HepG2 (cell line): ENCODE measurements around the gene ATP7B. TPM values are rescaled to one million over a fixed set of nuclear protein-coding genes. Genes with fewer than 3 reads are reported as not detected.

Experiments
- ATAC-seq: fragments of 200-7000 bp; cut with Tn5 transposase; 3 replicates; pipeline ENCODE4 v1.9.1; 2020; ENCODE audit warnings: mild to moderate bottlenecking, moderate library complexity
- BruUV-seq: library from RNA; stranded (reverse); fragments of 400-500 nt; replicated peaks from 2 replicates; lab custom pipeline; 2021; lab: Mats Ljungman, UMichigan
- CTCF ChIA-PET: fragments of 300-600 bp; formaldehyde crosslinking; extraction: SDS; loops from one replicate; lab custom pipeline; 2021; ENCODE audit warnings: low total read pairs, inconsistent platforms, low intra/inter-chr PET ratio; lab: Yijun Ruan, JAX
- POLR2A ChIA-PET: fragments of 350-600 bp; sonication (Branson Sonifier 250); formaldehyde crosslinking; loops from one replicate; lab custom pipeline; 2020; ENCODE audit warnings: antibody characterized with exemption, inconsistent platforms; lab: Yijun Ruan, JAX
- DNase-seq: peaks from one replicate; pipeline ENCODE4 v3.0.0-alpha.2; 2015; ENCODE audit warnings: low spot score
- FAIRE-seq: peaks from 3 replicates; lab custom pipeline; 2011; peaks lifted over from hg19 to GRCh38; lab: Jason Lieb, UNC
- H2AFZ ChIP-seq: one replicate; pipeline ENCODE4 v1.6.1; 2011; ENCODE audit warnings: low read length, inconsistent platforms
- H3K27ac ChIP-seq: fragments of 300-600 bp; 3 replicates; pipeline ENCODE4 v1.8.0; 2011; ENCODE audit warnings: mixed run types, mild to moderate bottlenecking, mixed read lengths, low read length, inconsistent platforms; ENCODE audit not compliant: insufficient read depth; ENCODE audit errors: extremely low read length
- H3K27me3 ChIP-seq, 2 experiments: fragments of 200-600 bp in 1 of 2; 2 replicates in 1 of 2; 3 replicates in 1 of 2; pipeline versions ENCODE4 v1.6.0 to v1.8.0; 2011; ENCODE audit warnings: low read length in 2 of 2, mild to moderate bottlenecking in 2 of 2, moderate library complexity in 2 of 2, inconsistent platforms in 1 of 2; ENCODE audit not compliant: insufficient read depth in 2 of 2, control insufficient read depth in 1 of 2
- H3K36me3 ChIP-seq, 2 experiments: fragments of 200-600 bp in 1 of 2; replicated peaks in 1 of 2; 2 replicates in 1 of 2; 3 replicates in 1 of 2; pipeline versions ENCODE4 v1.5.1 to v1.8.0; 2011; ENCODE audit warnings: low read length in 2 of 2, inconsistent platforms in 1 of 2; ENCODE audit not compliant: insufficient read depth in 2 of 2, control insufficient read depth in 1 of 2
- H3K4me1 ChIP-seq: 2 replicates; pipeline ENCODE4 v1.5.1; 2012; ENCODE audit warnings: low read length, inconsistent platforms; ENCODE audit not compliant: insufficient read depth
- H3K4me2 ChIP-seq: 2 replicates; pipeline ENCODE4 v1.6.0; 2011; ENCODE audit warnings: low read depth, low read length, inconsistent platforms
- H3K4me3 ChIP-seq, 3 experiments: fragments of 200-600 bp in 1 of 3; sonication (generic), shearing (Covaris generic) in 1 of 3; replicated peaks in 1 of 3; 2 replicates each; pipeline ENCODE4 v1.5.1; 2011 to 2016; ENCODE audit warnings: low read length in 3 of 3, inconsistent platforms in 2 of 3, low read depth in 2 of 3, mild to moderate bottlenecking in 2 of 3, control low read depth in 1 of 3, mixed read lengths in 1 of 3; ENCODE audit not compliant: insufficient read depth in 1 of 3
- H3K79me2 ChIP-seq: one replicate; pipeline ENCODE4 v1.6.1; 2011; ENCODE audit warnings: low read length, inconsistent platforms; ENCODE audit not compliant: insufficient read depth
- H3K9ac ChIP-seq: 2 replicates; pipeline ENCODE4 v1.6.0; 2011; ENCODE audit warnings: mild to moderate bottlenecking, low read depth, low read length, inconsistent platforms; ENCODE audit not compliant: insufficient read depth
- H3K9me3 ChIP-seq: 2 replicates; pipeline ENCODE4 v1.5.1; 2012; ENCODE audit warnings: mild to moderate bottlenecking, low read length
- H4K20me1 ChIP-seq: 2 replicates; pipeline ENCODE4 v1.6.0; 2011; ENCODE audit warnings: inconsistent platforms, mild to moderate bottlenecking, low read length, moderate library complexity; ENCODE audit not compliant: insufficient read depth
- RBAK ChIP-seq: sonication (generic); formaldehyde crosslinking; IDR thresholded peaks from 2 replicates; pipeline ENCODE4 v1.5.1; 2020; ENCODE audit warnings: mild to moderate bottlenecking, missing genetic modification reagents
- SMAD1 ChIP-seq: sonication (generic); formaldehyde crosslinking; IDR thresholded peaks from 2 replicates; pipeline ENCODE4 v1.4.0; 2020; ENCODE audit warnings: missing genetic modification reagents, low read depth, mild to moderate bottlenecking, borderline replicate concordance
- SMARCE1 ChIP-seq: fragments of 450-650 bp; IDR thresholded peaks from 2 replicates; pipeline ENCODE4 v1.6.1; 2017; ENCODE audit warnings: borderline replicate concordance
- SYNCRIP ChIP-seq: fragments of 200-400 bp; formaldehyde crosslinking; IDR thresholded peaks from 2 replicates; pipeline ENCODE4 v1.6.1; 2018; ENCODE audit warnings: mild to moderate bottlenecking, low read depth, low read length; ENCODE audit not compliant: insufficient read depth
- ZNF547 ChIP-seq: sonication (generic); formaldehyde crosslinking; IDR thresholded peaks from 2 replicates; pipeline ENCODE4 v1.5.1; 2020; ENCODE audit warnings: mild to moderate bottlenecking, missing genetic modification reagents
- WGBS: methylation state at CpG from one replicate; pipeline ENCODE4 v1.1.6; 2017; ENCODE audit warnings: low lambda C conversion rate; 5-methylcytosine and 5-hydroxymethylcytosine counted together
- in situ Hi-C: cut with HindIII; loops from 2 replicates; pipeline ENCODE4 v1.10.0; 2017; ENCODE audit warnings: low pct_unique_long_range_greater_than_20kb; ENCODE audit not compliant: extremely low pct_ligation_motif_present
- intact Hi-C: fragments of 100-400 bp; cut with micrococcal nuclease; formaldehyde crosslinking; loops from one replicate; pipeline ENCODE4 v1.10.0; 2022; ENCODE audit not compliant: unreplicated experiment
- polyA plus RNA-seq, 8 experiments: library from polyadenylated mRNA; depleted of rRNA in 3 of 8; stranded (reverse) in 7 of 8; unstranded in 1 of 8; fragments of >200 nt; fragmentation: Illumina TruSeq in 4 of 8; extraction: Trizol in 4 of 8; gene quantifications; 2 replicates each; pipeline versions ENCODE4 v1.2.1 to v1.2.3, GENCODE V29; 2011 to 2016; ENCODE audit warnings: low read depth in 4 of 8, missing spikeins in 1 of 8, mixed read lengths in 1 of 8; ENCODE audit not compliant: insufficient read depth in 1 of 8
- total RNA-seq, 5 experiments: library from RNA; depleted of rRNA; stranded (reverse); fragments of >200 nt; fragmentation: Illumina TruSeq; extraction: Trizol; gene quantifications; 2 replicates each; pipeline ENCODE4 v1.2.3, GENCODE V29; 2016; ENCODE audit warnings: low read depth in 1 of 5
- TF ChIP-seq, protein P1 (sequence below): sonication (generic); formaldehyde crosslinking; IDR thresholded peaks from 2 replicates; pipeline ENCODE4 v1.4.0; 2020; ENCODE audit warnings: missing genetic modification reagents, mild to moderate bottlenecking, borderline replicate concordance
- TF ChIP-seq, protein P2 (sequence below): sonication (generic); formaldehyde crosslinking; IDR thresholded peaks from 2 replicates; pipeline ENCODE4 v1.4.0; 2020; ENCODE audit warnings: mild to moderate bottlenecking, missing genetic modification reagents, borderline replicate concordance
- TF ChIP-seq, protein P3 (sequence below): sonication (generic); formaldehyde crosslinking; IDR thresholded peaks from 2 replicates; pipeline ENCODE4; 2020; ENCODE audit warnings: missing genetic modification reagents, mild to moderate bottlenecking, borderline replicate concordance
- TF ChIP-seq, protein P4 (sequence below): fragments of 450-650 bp; IDR thresholded peaks from 2 replicates; pipeline ENCODE4 v1.6.1; 2017; ENCODE audit warnings: mild to moderate bottlenecking

The ATP7B gene
- total and polyA plus RNA-seq, 2 of the 13 experiments (the other 11 are each of a cell fraction or from before 2014, with no cell fraction given) = 31.8 to 57.4 TPM

DNA sequence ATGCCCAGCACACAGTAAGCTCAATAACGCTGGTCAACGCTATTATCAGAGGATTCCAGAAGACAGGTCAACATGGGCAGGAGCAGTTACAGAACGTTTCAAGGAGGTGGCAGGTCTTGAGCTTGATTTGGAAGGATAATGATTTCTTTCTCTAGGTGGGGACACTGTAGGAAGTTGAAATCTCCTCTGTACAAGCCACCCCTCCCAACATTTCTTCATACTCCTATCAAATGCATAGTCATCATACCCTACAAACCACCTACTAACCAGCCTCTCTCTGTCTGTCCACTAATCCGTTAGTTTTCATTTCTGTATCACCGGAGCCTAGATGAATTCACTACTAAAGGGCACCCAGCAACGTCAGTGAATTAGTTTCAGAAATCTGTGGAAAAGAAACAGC lies 1.3 kb downstream of the ATP7B start:
- no peak for FAIRE-seq
- no peaks in the 10 kb centered on the region for H3K9me3 ChIP-seq
- ChIA-PET POLR2A (interaction anchor here (1.0 kb wide), 1 partner anchor 112 kb away, joined by 3 read pairs; no protein-coding TSS in a partner anchor), CTCF (no interaction called here)
- H3K4me3 ChIP-seq = peak overlapping the region; percentile 93 to 98 (median 98)
- no peak for ATAC-seq
- H4K20me1 ChIP-seq = peaks cover 28% of the 10 kb centered on the region
- no peak for DNase-seq
- H3K9ac ChIP-seq = peak overlapping the region; percentile 99
- H3K79me2 ChIP-seq = peaks cover 95% of the 10 kb centered on the region
- BruUV-seq = no TSS peak
- intact Hi-C loops (loop anchor here (5.0 kb wide), 1 partner anchor 182 kb away; no protein-coding TSS in a partner anchor), in situ Hi-C loops (loop anchor here (5.0 to 25.0 kb wide), 2 partner anchors 117 to 452 kb away; partner anchors contain the start of genes CKAP2, NEK5 and VPS36)
- peak overlapping the region; percentile 82 for H3K4me2 ChIP-seq
- WGBS = 3% methylated on average over 6 of the region's 6 CpGs
- no peak for TF ChIP-seq SMARCE1
- TF ChIP-seq ZNF547 = no peak
- TF ChIP-seq, protein P1, sequence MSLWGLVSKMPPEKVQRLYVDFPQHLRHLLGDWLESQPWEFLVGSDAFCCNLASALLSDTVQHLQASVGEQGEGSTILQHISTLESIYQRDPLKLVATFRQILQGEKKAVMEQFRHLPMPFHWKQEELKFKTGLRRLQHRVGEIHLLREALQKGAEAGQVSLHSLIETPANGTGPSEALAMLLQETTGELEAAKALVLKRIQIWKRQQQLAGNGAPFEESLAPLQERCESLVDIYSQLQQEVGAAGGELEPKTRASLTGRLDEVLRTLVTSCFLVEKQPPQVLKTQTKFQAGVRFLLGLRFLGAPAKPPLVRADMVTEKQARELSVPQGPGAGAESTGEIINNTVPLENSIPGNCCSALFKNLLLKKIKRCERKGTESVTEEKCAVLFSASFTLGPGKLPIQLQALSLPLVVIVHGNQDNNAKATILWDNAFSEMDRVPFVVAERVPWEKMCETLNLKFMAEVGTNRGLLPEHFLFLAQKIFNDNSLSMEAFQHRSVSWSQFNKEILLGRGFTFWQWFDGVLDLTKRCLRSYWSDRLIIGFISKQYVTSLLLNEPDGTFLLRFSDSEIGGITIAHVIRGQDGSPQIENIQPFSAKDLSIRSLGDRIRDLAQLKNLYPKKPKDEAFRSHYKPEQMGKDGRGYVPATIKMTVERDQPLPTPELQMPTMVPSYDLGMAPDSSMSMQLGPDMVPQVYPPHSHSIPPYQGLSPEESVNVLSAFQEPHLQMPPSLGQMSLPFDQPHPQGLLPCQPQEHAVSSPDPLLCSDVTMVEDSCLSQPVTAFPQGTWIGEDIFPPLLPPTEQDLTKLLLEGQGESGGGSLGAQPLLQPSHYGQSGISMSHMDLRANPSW = no peak
- TF ChIP-seq, protein P2, sequence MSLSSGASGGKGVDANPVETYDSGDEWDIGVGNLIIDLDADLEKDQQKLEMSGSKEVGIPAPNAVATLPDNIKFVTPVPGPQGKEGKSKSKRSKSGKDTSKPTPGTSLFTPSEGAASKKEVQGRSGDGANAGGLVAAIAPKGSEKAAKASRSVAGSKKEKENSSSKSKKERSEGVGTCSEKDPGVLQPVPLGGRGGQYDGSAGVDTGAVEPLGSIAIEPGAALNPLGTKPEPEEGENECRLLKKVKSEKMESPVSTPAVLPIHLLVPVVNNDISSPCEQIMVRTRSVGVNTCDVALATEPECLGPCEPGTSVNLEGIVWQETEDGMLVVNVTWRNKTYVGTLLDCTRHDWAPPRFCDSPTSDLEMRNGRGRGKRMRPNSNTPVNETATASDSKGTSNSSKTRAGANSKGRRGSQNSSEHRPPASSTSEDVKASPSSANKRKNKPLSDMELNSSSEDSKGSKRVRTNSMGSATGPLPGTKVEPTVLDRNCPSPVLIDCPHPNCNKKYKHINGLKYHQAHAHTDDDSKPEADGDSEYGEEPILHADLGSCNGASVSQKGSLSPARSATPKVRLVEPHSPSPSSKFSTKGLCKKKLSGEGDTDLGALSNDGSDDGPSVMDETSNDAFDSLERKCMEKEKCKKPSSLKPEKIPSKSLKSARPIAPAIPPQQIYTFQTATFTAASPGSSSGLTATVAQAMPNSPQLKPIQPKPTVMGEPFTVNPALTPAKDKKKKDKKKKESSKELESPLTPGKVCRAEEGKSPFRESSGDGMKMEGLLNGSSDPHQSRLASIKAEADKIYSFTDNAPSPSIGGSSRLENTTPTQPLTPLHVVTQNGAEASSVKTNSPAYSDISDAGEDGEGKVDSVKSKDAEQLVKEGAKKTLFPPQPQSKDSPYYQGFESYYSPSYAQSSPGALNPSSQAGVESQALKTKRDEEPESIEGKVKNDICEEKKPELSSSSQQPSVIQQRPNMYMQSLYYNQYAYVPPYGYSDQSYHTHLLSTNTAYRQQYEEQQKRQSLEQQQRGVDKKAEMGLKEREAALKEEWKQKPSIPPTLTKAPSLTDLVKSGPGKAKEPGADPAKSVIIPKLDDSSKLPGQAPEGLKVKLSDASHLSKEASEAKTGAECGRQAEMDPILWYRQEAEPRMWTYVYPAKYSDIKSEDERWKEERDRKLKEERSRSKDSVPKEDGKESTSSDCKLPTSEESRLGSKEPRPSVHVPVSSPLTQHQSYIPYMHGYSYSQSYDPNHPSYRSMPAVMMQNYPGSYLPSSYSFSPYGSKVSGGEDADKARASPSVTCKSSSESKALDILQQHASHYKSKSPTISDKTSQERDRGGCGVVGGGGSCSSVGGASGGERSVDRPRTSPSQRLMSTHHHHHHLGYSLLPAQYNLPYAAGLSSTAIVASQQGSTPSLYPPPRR (CRISPR knock-in tag) = no peak
- TF ChIP-seq, protein P3, sequence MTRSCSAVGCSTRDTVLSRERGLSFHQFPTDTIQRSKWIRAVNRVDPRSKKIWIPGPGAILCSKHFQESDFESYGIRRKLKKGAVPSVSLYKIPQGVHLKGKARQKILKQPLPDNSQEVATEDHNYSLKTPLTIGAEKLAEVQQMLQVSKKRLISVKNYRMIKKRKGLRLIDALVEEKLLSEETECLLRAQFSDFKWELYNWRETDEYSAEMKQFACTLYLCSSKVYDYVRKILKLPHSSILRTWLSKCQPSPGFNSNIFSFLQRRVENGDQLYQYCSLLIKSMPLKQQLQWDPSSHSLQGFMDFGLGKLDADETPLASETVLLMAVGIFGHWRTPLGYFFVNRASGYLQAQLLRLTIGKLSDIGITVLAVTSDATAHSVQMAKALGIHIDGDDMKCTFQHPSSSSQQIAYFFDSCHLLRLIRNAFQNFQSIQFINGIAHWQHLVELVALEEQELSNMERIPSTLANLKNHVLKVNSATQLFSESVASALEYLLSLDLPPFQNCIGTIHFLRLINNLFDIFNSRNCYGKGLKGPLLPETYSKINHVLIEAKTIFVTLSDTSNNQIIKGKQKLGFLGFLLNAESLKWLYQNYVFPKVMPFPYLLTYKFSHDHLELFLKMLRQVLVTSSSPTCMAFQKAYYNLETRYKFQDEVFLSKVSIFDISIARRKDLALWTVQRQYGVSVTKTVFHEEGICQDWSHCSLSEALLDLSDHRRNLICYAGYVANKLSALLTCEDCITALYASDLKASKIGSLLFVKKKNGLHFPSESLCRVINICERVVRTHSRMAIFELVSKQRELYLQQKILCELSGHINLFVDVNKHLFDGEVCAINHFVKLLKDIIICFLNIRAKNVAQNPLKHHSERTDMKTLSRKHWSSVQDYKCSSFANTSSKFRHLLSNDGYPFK (CRISPR knock-in tag) = no peak
- no peak for TF ChIP-seq RBAK (CRISPR knock-in tag)
- TF ChIP-seq, protein P4, sequence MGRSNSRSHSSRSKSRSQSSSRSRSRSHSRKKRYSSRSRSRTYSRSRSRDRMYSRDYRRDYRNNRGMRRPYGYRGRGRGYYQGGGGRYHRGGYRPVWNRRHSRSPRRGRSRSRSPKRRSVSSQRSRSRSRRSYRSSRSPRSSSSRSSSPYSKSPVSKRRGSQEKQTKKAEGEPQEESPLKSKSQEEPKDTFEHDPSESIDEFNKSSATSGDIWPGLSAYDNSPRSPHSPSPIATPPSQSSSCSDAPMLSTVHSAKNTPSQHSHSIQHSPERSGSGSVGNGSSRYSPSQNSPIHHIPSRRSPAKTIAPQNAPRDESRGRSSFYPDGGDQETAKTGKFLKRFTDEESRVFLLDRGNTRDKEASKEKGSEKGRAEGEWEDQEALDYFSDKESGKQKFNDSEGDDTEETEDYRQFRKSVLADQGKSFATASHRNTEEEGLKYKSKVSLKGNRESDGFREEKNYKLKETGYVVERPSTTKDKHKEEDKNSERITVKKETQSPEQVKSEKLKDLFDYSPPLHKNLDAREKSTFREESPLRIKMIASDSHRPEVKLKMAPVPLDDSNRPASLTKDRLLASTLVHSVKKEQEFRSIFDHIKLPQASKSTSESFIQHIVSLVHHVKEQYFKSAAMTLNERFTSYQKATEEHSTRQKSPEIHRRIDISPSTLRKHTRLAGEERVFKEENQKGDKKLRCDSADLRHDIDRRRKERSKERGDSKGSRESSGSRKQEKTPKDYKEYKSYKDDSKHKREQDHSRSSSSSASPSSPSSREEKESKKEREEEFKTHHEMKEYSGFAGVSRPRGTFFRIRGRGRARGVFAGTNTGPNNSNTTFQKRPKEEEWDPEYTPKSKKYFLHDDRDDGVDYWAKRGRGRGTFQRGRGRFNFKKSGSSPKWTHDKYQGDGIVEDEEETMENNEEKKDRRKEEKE = no peak
- TF ChIP-seq SMAD1 (CRISPR knock-in tag) = no peak
- no peak for TF ChIP-seq SYNCRIP
- H3K27ac ChIP-seq = peak overlapping the region; percentile 97
- H3K4me1 ChIP-seq = peaks cover 69% of the 10 kb centered on the region
- H3K27me3 ChIP-seq = no peaks in the 10 kb centered on the region; a peak in 1 of 5 replicates
- no peak overlapping the region for H2AFZ ChIP-seq
- peaks cover 0 to 5% of the 10 kb centered on the region in 2 experiments; a peak in 2 of 5 replicates for H3K36me3 ChIP-seq
